GM21529 (cell line): ENCODE data around the gene HECTD1.
"Not testable (repeated sequence)": the region's sequence is repeated elsewhere in the genome, so short reads cannot be mapped to it uniquely, and the experiment has no call there.

Source experiments
- ATAC-seq: cut with Tn5 transposase; IDR thresholded peaks from one replicate; pipeline ENCODE4 v1.9.1; 2021; ENCODE audit not compliant: unreplicated experiment

The HECTD1 gene

GRCh38 chr14:31196839-31197492 lies 10.6 kb downstream of the HECTD1 start:
- ATAC-seq, result no peak

- no peak for ATAC-seq
Observed at GRCh38 chr14:31194661-31195060, 12.9 kb downstream of the HECTD1 start.

GRCh38 chr14:31194095-31194494 lies 13.5 kb downstream of the HECTD1 start:
- no peak for ATAC-seq

- not testable (repeated sequence) for ATAC-seq
Observed at GRCh38 chr14:31192544-31192943, 15.0 kb downstream of the HECTD1 start.

GRCh38 chr14:31190717-31191263 lies 16.8 kb downstream of the HECTD1 start:
- ATAC-seq, result no peak

- ATAC-seq, result no peak
Observed at GRCh38 chr14:31190219-31190603, 17.4 kb downstream of the HECTD1 start.

- ATAC-seq, result no peak
Observed at GRCh38 chr14:31189346-31190218, 18.0 kb downstream of the HECTD1 start.

- no peak for ATAC-seq
Observed at GRCh38 chr14:31188744-31189143, 18.8 kb downstream of the HECTD1 start.

GRCh38 chr14:31182016-31182415 lies 25.6 kb downstream of the HECTD1 start:
- ATAC-seq, result not testable (repeated sequence)

GRCh38 chr14:31181271-31181670 lies 26.3 kb downstream of the HECTD1 start:
- ATAC-seq, result no peak

- ATAC-seq, result no peak
Observed at GRCh38 chr14:31180299-31181051, 27.1 kb downstream of the HECTD1 start.

- ATAC-seq, result no peak
Observed at GRCh38 chr14:31174433-31174832, 33.2 kb downstream of the HECTD1 start.

GRCh38 chr14:31173120-31173837 lies 34.3 kb downstream of the HECTD1 start:
- ATAC-seq, result no peak

- no peak for ATAC-seq
Observed at GRCh38 chr14:31172084-31172483, 35.5 kb downstream of the HECTD1 start.

GRCh38 chr14:31170411-31170810 lies 37.2 kb downstream of the HECTD1 start:
- ATAC-seq, result no peak

GRCh38 chr14:31169877-31170276 lies 37.7 kb downstream of the HECTD1 start:
- no peak for ATAC-seq

- ATAC-seq, result no peak
Observed at GRCh38 chr14:31167032-31167431, 40.6 kb downstream of the HECTD1 start.

- no peak for ATAC-seq
Observed at GRCh38 chr14:31166271-31166561, 41.4 kb downstream of the HECTD1 start.

- no peak for ATAC-seq
Observed at GRCh38 chr14:31164115-31164514, 43.5 kb downstream of the HECTD1 start.

GRCh38 chr14:31162910-31163649 lies 44.5 kb downstream of the HECTD1 start:
- ATAC-seq, result no peak
